Pancreas (tissue), 10 donors: ENCODE data around the gene CDC37L1. TPM values are rescaled to one million over a fixed set of nuclear protein-coding genes. Genes with fewer than 3 reads are reported as not detected.

Experiments used
- ATAC-seq, 4 donors: fragments of 200-7000 bp; cut with Tn5 transposase; one replicate each; pipeline versions ENCODE4 v1.8.0 to v1.9.1; 2020; ENCODE audit warnings: mild to moderate bottlenecking in 4 of 4, moderate library complexity in 4 of 4
- DNase-seq, 6 donors: peaks; one replicate each; pipeline ENCODE4 v3.0.0-alpha.2; 2020
- FAIRE-seq: peaks from 2 replicates; lab custom pipeline; 2012; peaks lifted over from hg19 to GRCh38; lab: Jason Lieb, UNC
- H3K27ac ChIP-seq, 4 donors: fragments of 200-600 bp; sonication (generic); 1 replicate in 3 of 4; 2 replicates in 1 of 4; pipeline versions ENCODE4 v1.5.0 to v1.8.0; 2020
- H3K27me3 ChIP-seq, 4 donors: fragments of 200-600 bp; one replicate each; pipeline ENCODE4 v1.8.0; 2021
- H3K36me3 ChIP-seq, 3 donors: fragments of 200-600 bp; sonication (generic) in 1 of 3; one replicate each; pipeline versions ENCODE4 v1.5.0 to v1.8.0; 2020 to 2021
- H3K4me1 ChIP-seq, 3 donors: fragments of 200-600 bp; one replicate each; pipeline ENCODE4 v1.8.0; 2021
- H3K4me3 ChIP-seq, 4 donors: fragments of 200-600 bp; sonication (generic) in 2 of 4; one replicate each; pipeline versions ENCODE4 v1.5.0 to v1.8.0; 2020 to 2021
- H3K9me3 ChIP-seq, 4 donors: fragments of 200-600 bp; one replicate each; pipeline ENCODE4 v1.8.0; 2021
- CTCF ChIP-seq, 4 donors: fragments of 200-600 bp; sonication (generic) in 3 of 4; IDR thresholded peaks; one replicate each; pipeline versions ENCODE4 v1.5.0 to v1.8.0; 2021; ENCODE audit warnings: antibody characterized with exemption in 4 of 4
- WGBS, 2 donors: extraction: QIAGEN DNeasy Blood & Tissue Kit; methylation state at CpG; one replicate each; pipeline ENCODE4 v1.1.7; 2013; 5-methylcytosine and 5-hydroxymethylcytosine counted together
- intact Hi-C, 3 donors: fragments of 100-400 bp; cut with DNase I; formaldehyde crosslinking; loops; one replicate each; pipeline versions ENCODE4 v1.11.1 to v1.14.2; 2022
- polyA plus RNA-seq, 2 donors: library from polyadenylated mRNA; stranded (reverse); fragments of 200-250 nt; gene quantifications; one replicate each; pipeline ENCODE4 v1.2.3, GENCODE V29; 2013
- total RNA-seq, 6 donors: library from RNA; stranded (reverse); fragmentation: NEBNext Ultra II Directional in 4 of 6; extraction: Animal tissue kit (Norgen Biotek cat#: 25700) in 4 of 6; gene quantifications; one replicate each; pipeline versions ENCODE4 v1.2.1 to v1.2.4, GENCODE V29; 2021 to 2023
- donor health status: healthy with polysubstance abuse.
- donor health status: DM: no; HTN: no; CAD: no; lungs with moderate emphysema.
- donor health status: DM: no; HTN: no; CAD: no.
- donor health status: control.
- donor health status: control.
- donor health status: Bipolar disorder and iron deficiency.
- donor health status: DM: yes; HTN: yes; CAD: no.
- donor health status: DM: no; HTN: no; CAD: no.
- donor health status: DM: no; HTN: no; CAD: no.
- donor health status: DM: yes; HTN: yes; CAD: no.

The CDC37L1 gene
- total and polyA plus RNA-seq, 8 donors: 5.4 to 13.4 (median 11.0) TPM

GRCh38 chr9:4725706-4726442 lies 46.5 kb downstream of the CDC37L1 start:
- Histone ChIP-seq H3K4me1 (no peaks in the 10 kb centered on the region), H3K9me3 (no peaks in the 10 kb centered on the region), H3K36me3 (peaks cover 0 to 16% (median 0%) of the 10 kb centered on the region in 3 donors), H3K4me3 (no peak overlapping the region), H3K27me3 (no peaks in the 10 kb centered on the region), H3K27ac (no peak overlapping the region)
- 82 to 88% methylated on average over 7 of the region's 7 CpGs for WGBS, 2 donors
- DNase-seq: no peak
- ATAC-seq: no peak
- intact Hi-C loops: no loop called here
- TF ChIP-seq CTCF (IDR thresholded peaks at IDR 0.05): no peak
- no peak for FAIRE-seq

- Histone ChIP-seq H3K4me3 (no peak overlapping the region), H3K9me3 (no peaks in the 10 kb centered on the region), H3K36me3 (peaks cover 0 to 5% (median 0%) of the 10 kb centered on the region in 3 donors), H3K27ac (no peak overlapping the region), H3K27me3 (no peaks in the 10 kb centered on the region), H3K4me1 (peaks cover 0 to 3% (median 0%) of the 10 kb centered on the region in 3 donors)
- WGBS, 2 donors: 27 to 32% methylated on average over 1 of the region's 1 CpG
- DNase-seq (no peak), FAIRE-seq (no peak), ATAC-seq (no peak)
- intact Hi-C loops: no loop called here
- TF ChIP-seq CTCF (IDR thresholded peaks at IDR 0.05): no peak
These were observed 48.2 kb downstream of the CDC37L1 start for GRCh38 chr9:4727593-4727992.

GRCh38 chr9:4732890-4733289 lies 53.5 kb downstream of the CDC37L1 start:
- no peak overlapping the region for H3K4me3 ChIP-seq
- no peaks in the 10 kb centered on the region for H3K9me3 ChIP-seq
- DNase-seq (no peak), FAIRE-seq (no peak), ATAC-seq (no peak)
- H3K4me1 ChIP-seq: peaks cover 0 to 8% (median 4%) of the 10 kb centered on the region in 3 donors
- no peak overlapping the region for H3K27ac ChIP-seq
- TF ChIP-seq CTCF (IDR thresholded peaks at IDR 0.05): no peak
- intact Hi-C loops: no loop called here
- H3K27me3 ChIP-seq: no peaks in the 10 kb centered on the region
- WGBS, 2 donors: 95 to 96% methylated on average over 1 of the region's 1 CpG
- no peaks in the 10 kb centered on the region for H3K36me3 ChIP-seq

- DNase-seq (no peak), FAIRE-seq (no peak), ATAC-seq (no peak)
- no peaks in the 10 kb centered on the region for H3K9me3 ChIP-seq
- intact Hi-C loops: no loop called here
- TF ChIP-seq CTCF (IDR thresholded peaks at IDR 0.05): no peak
- H3K27ac ChIP-seq: no peak overlapping the region
- WGBS, 2 donors: 88 to 90% methylated on average over 2 of the region's 2 CpGs
- no peaks in the 10 kb centered on the region for H3K27me3 ChIP-seq
- H3K4me1 ChIP-seq: peaks cover 6 to 8% (median 8%) of the 10 kb centered on the region in 3 donors
- H3K4me3 ChIP-seq: no peak overlapping the region
- H3K36me3 ChIP-seq: no peaks in the 10 kb centered on the region
These were observed 54.8 kb downstream of the CDC37L1 start for GRCh38 chr9:4734150-4734549.
